ENCODE measurements around the gene TADA3.
A peak's percentile ranks its signal among the peaks of the same experiment; 100 is the strongest.

Gene TADA3

GRCh38 chr3:9769426-9770275 is 22.6 kb downstream of the TADA3 start, which contains the start of gene CAMK1:
Gene CAMK1, minus strand, starts transcription at chr3:9769947. Its CDS starts 2,198 bp downstream, at chr3:9767749.
- DNase-seq (ENCODE audit: insufficient read length, low spot score) (peak; percentile 71), FAIRE-seq (no peak)
- TF ChIP-seq POLR2AphosphoS5 (IDR thresholded peaks at IDR 0.05; ENCODE audit: low read depth, low read length) (no peak), POLR2A (IDR thresholded peaks at IDR 0.05; ENCODE audit: low read depth, low read length) (no peak), TAF1 (IDR thresholded peaks at IDR 0.05; ENCODE audit: low read depth, low read length) (no peak), SPI1 (IDR thresholded peaks at IDR 0.05; ENCODE audit: low read depth, low read length) (no peak), POU2F2 (IDR thresholded peaks at IDR 0.05; ENCODE audit: low read depth, low read length) (no peak), PAX5 (IDR thresholded peaks at IDR 0.05; ENCODE audit: insufficient read depth, low read length, severe bottlenecking) (no peak)

GRCh38 chr3:9769012-9769411 is 23.3 kb downstream of the TADA3 start:
- TF ChIP-seq PAX5 (IDR thresholded peaks at IDR 0.05; ENCODE audit: insufficient read depth, low read length, severe bottlenecking) (no peak), SPI1 (IDR thresholded peaks at IDR 0.05; ENCODE audit: low read depth, low read length) (no peak), POU2F2 (IDR thresholded peaks at IDR 0.05; ENCODE audit: low read depth, low read length) (no peak), POLR2AphosphoS5 (IDR thresholded peaks at IDR 0.05; ENCODE audit: low read depth, low read length) (no peak), TAF1 (IDR thresholded peaks at IDR 0.05; ENCODE audit: low read depth, low read length) (no peak), POLR2A (IDR thresholded peaks at IDR 0.05; ENCODE audit: low read depth, low read length) (no peak)
- DNase-seq (ENCODE audit: insufficient read length, low spot score) = no peak
- FAIRE-seq = no peak

- TF ChIP-seq POLR2AphosphoS5 (IDR thresholded peaks at IDR 0.05; ENCODE audit: low read depth, low read length) (no peak), TAF1 (IDR thresholded peaks at IDR 0.05; ENCODE audit: low read depth, low read length) (no peak), PAX5 (IDR thresholded peaks at IDR 0.05; ENCODE audit: insufficient read depth, low read length, severe bottlenecking) (no peak), SPI1 (IDR thresholded peaks at IDR 0.05; ENCODE audit: low read depth, low read length) (no peak), POLR2A (IDR thresholded peaks at IDR 0.05; ENCODE audit: low read depth, low read length) (no peak), POU2F2 (IDR thresholded peaks at IDR 0.05; ENCODE audit: low read depth, low read length) (no peak)
- DNase-seq (ENCODE audit: insufficient read length, low spot score) = no peak
- FAIRE-seq = no peak
Observed at GRCh38 chr3:9768141-9768775, 24.0 kb downstream of the TADA3 start.

GRCh38 chr3:9767418-9767817 is 24.9 kb downstream of the TADA3 start:
- TF ChIP-seq TAF1 (IDR thresholded peaks at IDR 0.05; ENCODE audit: low read depth, low read length) = no peak
- TF ChIP-seq POLR2A (IDR thresholded peaks at IDR 0.05; ENCODE audit: low read depth, low read length) = no peak
- no peak for TF ChIP-seq SPI1 (IDR thresholded peaks at IDR 0.05; ENCODE audit: low read depth, low read length)
- TF ChIP-seq POLR2AphosphoS5 (IDR thresholded peaks at IDR 0.05; ENCODE audit: low read depth, low read length) = no peak
- no peak for TF ChIP-seq PAX5 (IDR thresholded peaks at IDR 0.05; ENCODE audit: insufficient read depth, low read length, severe bottlenecking)
- TF ChIP-seq POU2F2 (IDR thresholded peaks at IDR 0.05; ENCODE audit: low read depth, low read length) = no peak
- FAIRE-seq = no peak
- no peak for DNase-seq (ENCODE audit: insufficient read length, low spot score)

- TF ChIP-seq POLR2A (IDR thresholded peaks at IDR 0.05; ENCODE audit: low read depth, low read length) = no peak
- TF ChIP-seq SPI1 (IDR thresholded peaks at IDR 0.05; ENCODE audit: low read depth, low read length) = no peak
- TF ChIP-seq PAX5 (IDR thresholded peaks at IDR 0.05; ENCODE audit: insufficient read depth, low read length, severe bottlenecking) = no peak
- no peak for TF ChIP-seq POLR2AphosphoS5 (IDR thresholded peaks at IDR 0.05; ENCODE audit: low read depth, low read length)
- no peak for TF ChIP-seq POU2F2 (IDR thresholded peaks at IDR 0.05; ENCODE audit: low read depth, low read length)
- TF ChIP-seq TAF1 (IDR thresholded peaks at IDR 0.05; ENCODE audit: low read depth, low read length) = no peak
- no peak for FAIRE-seq
Observed at GRCh38 chr3:9765865-9766264, 26.4 kb downstream of the TADA3 start.

GRCh38 chr3:9762871-9763270 is 29.4 kb downstream of the TADA3 start:
- FAIRE-seq (no peak), DNase-seq (ENCODE audit: insufficient read length, low spot score) (no peak)
- TF ChIP-seq SPI1 (IDR thresholded peaks at IDR 0.05; ENCODE audit: low read depth, low read length) = no peak
- no peak for TF ChIP-seq POLR2AphosphoS5 (IDR thresholded peaks at IDR 0.05; ENCODE audit: low read depth, low read length)
- no peak for TF ChIP-seq TAF1 (IDR thresholded peaks at IDR 0.05; ENCODE audit: low read depth, low read length)
- no peak for TF ChIP-seq POLR2A (IDR thresholded peaks at IDR 0.05; ENCODE audit: low read depth, low read length)
- no peak for TF ChIP-seq PAX5 (IDR thresholded peaks at IDR 0.05; ENCODE audit: insufficient read depth, low read length, severe bottlenecking)
- no peak for TF ChIP-seq POU2F2 (IDR thresholded peaks at IDR 0.05; ENCODE audit: low read depth, low read length)

More at GRCh38 chr3:9765865-9766264, 26.4 kb downstream of the TADA3 start:
- DNase-seq (ENCODE audit: insufficient read length, low spot score) = no peak

- TF ChIP-seq SPI1 (IDR thresholded peaks at IDR 0.05; ENCODE audit: low read depth, low read length) (no peak), POLR2A (IDR thresholded peaks at IDR 0.05; ENCODE audit: low read depth, low read length) (no peak), PAX5 (IDR thresholded peaks at IDR 0.05; ENCODE audit: insufficient read depth, low read length, severe bottlenecking) (no peak), TAF1 (IDR thresholded peaks at IDR 0.05; ENCODE audit: low read depth, low read length) (no peak), POLR2AphosphoS5 (IDR thresholded peaks at IDR 0.05; ENCODE audit: low read depth, low read length) (no peak)
- FAIRE-seq (no peak), DNase-seq (ENCODE audit: insufficient read length, low spot score) (no peak)
Observed at GRCh38 chr3:9761919-9762318, 30.4 kb downstream of the TADA3 start.

GRCh38 chr3:9760779-9761505 is 31.3 kb downstream of the TADA3 start:
- TF ChIP-seq SPI1 (IDR thresholded peaks at IDR 0.05; ENCODE audit: low read depth, low read length) (no peak), PAX5 (IDR thresholded peaks at IDR 0.05; ENCODE audit: insufficient read depth, low read length, severe bottlenecking) (no peak), POLR2AphosphoS5 (IDR thresholded peaks at IDR 0.05; ENCODE audit: low read depth, low read length) (no peak), TAF1 (IDR thresholded peaks at IDR 0.05; ENCODE audit: low read depth, low read length) (no peak), POLR2A (IDR thresholded peaks at IDR 0.05; ENCODE audit: low read depth, low read length) (no peak), POU2F2 (IDR thresholded peaks at IDR 0.05; ENCODE audit: low read depth, low read length) (no peak)
- DNase-seq (ENCODE audit: insufficient read length, low spot score) = no peak
- FAIRE-seq = no peak

All from GM12891 (cell line).